Measurements from ENCODE around the gene KCNMB2. TPM values are rescaled to one million over a fixed set of nuclear protein-coding genes. Genes with fewer than 3 reads are reported as not detected.

Gene KCNMB2
- polyA plus RNA-seq, 1 of the 3 experiments (the other 2 are of a cell fraction) = not detected

GRCh38 chr3:178844916-178845315 is 308.7 kb downstream of the KCNMB2 start:
- Histone ChIP-seq H3K27me3 (ENCODE audit: insufficient read depth) (no peaks in the 10 kb centered on the region), H3K27ac (ENCODE audit: low read depth in 2 of 2, low read length in 1 of 2) (no peak overlapping the region), H3K79me2 (ENCODE audit: insufficient read depth) (no peaks in the 10 kb centered on the region), H3K4me3 (ENCODE audit: low read depth in 2 of 2, low read length in 1 of 2) (no peak overlapping the region), H3K36me3 (replicated peaks in 1 of 2; ENCODE audit: control insufficient read depth in 1 of 2, insufficient read depth in 2 of 2, low read length in 1 of 2) (no peaks in the 10 kb centered on the region), H3K4me2 (no peak overlapping the region), H4K20me1 (ENCODE audit: insufficient read depth) (no peaks in the 10 kb centered on the region), H2AFZ (ENCODE audit: low read depth) (no peak overlapping the region), H3F3A (replicated peaks; ENCODE audit: insufficient read depth) (no peaks in the 10 kb centered on the region), H3K9me3 (no peaks in the 10 kb centered on the region), H3K4me1 (ENCODE audit: control insufficient read depth in 1 of 2, insufficient read depth in 2 of 2, low read depth in 1 of 2, low read length in 1 of 2) (no peaks in the 10 kb centered on the region), H3K9me2 (no peaks in the 10 kb centered on the region), H3K9ac (no peak overlapping the region)
- ChIA-PET CTCF (interaction anchor here (0.8 kb wide), 1 partner anchor 34 kb away, joined by 3 read pairs; no protein-coding TSS in a partner anchor), POLR2A (no interaction called here)
- TF ChIP-seq YY1 (IDR thresholded peaks at IDR 0.05; ENCODE audit: low read depth) (no peak), RCOR1 (IDR thresholded peaks at IDR 0.05; ENCODE audit: low read length) (no peak), EZH2phosphoT487 (IDR thresholded peaks at IDR 0.05; ENCODE audit: borderline replicate concordance, low read depth) (no peak), FOXM1 (IDR thresholded peaks at IDR 0.05; ENCODE audit: low read depth) (no peak), EP300 (IDR thresholded peaks at IDR 0.05; ENCODE audit: borderline replicate concordance in 1 of 2, low read depth in 1 of 2, low read length in 1 of 2) (no peak), GATA2 (CRISPR knock-in tag; IDR thresholded peaks at IDR 0.05) (no peak), MEF2A (IDR thresholded peaks at IDR 0.05; ENCODE audit: borderline replicate concordance, low read depth) (no peak), TAF1 (IDR thresholded peaks at IDR 0.05; ENCODE audit: borderline replicate concordance, low read depth, low read length) (no peak), POLR2AphosphoS5 (IDR thresholded peaks at IDR 0.05; ENCODE audit: low read depth, low read length) (no peak), JUND (IDR thresholded peaks at IDR 0.05) (no peak), GABPA (IDR thresholded peaks at IDR 0.05; ENCODE audit: low read depth) (no peak), ZBTB33 (IDR thresholded peaks at IDR 0.05; ENCODE audit: borderline replicate concordance, low read depth) (no peak), RXRA (IDR thresholded peaks at IDR 0.05; ENCODE audit: borderline replicate concordance, low read depth) (no peak), NRF1 (IDR thresholded peaks at IDR 0.05; ENCODE audit: low read depth, low read length) (no peak), SIN3A (IDR thresholded peaks at IDR 0.05; ENCODE audit: borderline replicate concordance, low read depth, low read length) (no peak), CHD2 (IDR thresholded peaks at IDR 0.05; ENCODE audit: low read length, partially characterized antibody) (no peak), SMC3 (IDR thresholded peaks at IDR 0.05; ENCODE audit: low read depth, low read length) (no peak), RFX5 (IDR thresholded peaks at IDR 0.05; ENCODE audit: low read length) (no peak), TCF12 (IDR thresholded peaks at IDR 0.05) (no peak)
- 14% methylated on average over 2 of the region's 2 CpGs for WGBS (ENCODE audit: low lambda C conversion rate)
- no peak for DNase-seq

Data from SK-N-SH (cell line).